ENCODE measurements around the gene FAM117B.

FAM117B gene

GRCh38 chr2:202612145-202612544, 22.6 kb upstream of the FAM117B start:
- no peaks in the 10 kb centered on the region for H3K27me3 ChIP-seq (ENCODE audit: insufficient read depth, poor library complexity, severe bottlenecking)
- H3K27ac ChIP-seq (replicated peaks): no peak overlapping the region
- H3K4me3 ChIP-seq (replicated peaks; ENCODE audit: insufficient read depth, low read length): no peak overlapping the region
- no peak for DNase-seq (ENCODE audit: low read depth in 1 of 2, low spot score in 1 of 2)
- TF ChIP-seq CTCF (IDR thresholded peaks at IDR 0.05; ENCODE audit: insufficient read depth, low read length): no peak
- no peak for TF ChIP-seq POLR2AphosphoS5 (IDR thresholded peaks at IDR 0.05; ENCODE audit: low read depth)
- TF ChIP-seq GABPA (IDR thresholded peaks at IDR 0.05; ENCODE audit: low read depth): no peak
- no peak for TF ChIP-seq REST (IDR thresholded peaks at IDR 0.05; ENCODE audit: insufficient replicate concordance, low read depth)
- no peak for TF ChIP-seq SPI1 (IDR thresholded peaks at IDR 0.05; ENCODE audit: borderline replicate concordance, low read depth)

- TF ChIP-seq REST (IDR thresholded peaks at IDR 0.05; ENCODE audit: insufficient replicate concordance, low read depth): no peak
- TF ChIP-seq POLR2AphosphoS5 (IDR thresholded peaks at IDR 0.05; ENCODE audit: low read depth): no peak
- TF ChIP-seq CTCF (IDR thresholded peaks at IDR 0.05; ENCODE audit: insufficient read depth, low read length): no peak
- TF ChIP-seq GABPA (IDR thresholded peaks at IDR 0.05; ENCODE audit: low read depth): no peak
- TF ChIP-seq SPI1 (IDR thresholded peaks at IDR 0.05; ENCODE audit: borderline replicate concordance, low read depth): no peak
- Histone ChIP-seq H3K27me3 (ENCODE audit: insufficient read depth, poor library complexity, severe bottlenecking) (no peaks in the 10 kb centered on the region), H3K4me3 (replicated peaks; ENCODE audit: insufficient read depth, low read length) (no peak overlapping the region), H3K27ac (replicated peaks) (no peak overlapping the region)
- DNase-seq (ENCODE audit: low read depth in 1 of 2, low spot score in 1 of 2): no peak
These were observed 21.3 kb upstream of the FAM117B start for GRCh38 chr2:202613479-202613878.

GRCh38 chr2:202624133-202624532, 10.6 kb upstream of the FAM117B start:
- Histone ChIP-seq H3K4me3 (replicated peaks; ENCODE audit: insufficient read depth, low read length) (no peak overlapping the region), H3K27ac (replicated peaks) (no peak overlapping the region), H3K27me3 (ENCODE audit: insufficient read depth, poor library complexity, severe bottlenecking) (no peaks in the 10 kb centered on the region)
- TF ChIP-seq SPI1 (IDR thresholded peaks at IDR 0.05; ENCODE audit: borderline replicate concordance, low read depth): peak; percentile 77; the same call in 1 of the 2 replicates
- TF ChIP-seq GABPA (IDR thresholded peaks at IDR 0.05; ENCODE audit: low read depth): no peak
- DNase-seq (ENCODE audit: low read depth in 1 of 2, low spot score in 1 of 2): no peak

- Histone ChIP-seq H3K27me3 (ENCODE audit: insufficient read depth, poor library complexity, severe bottlenecking) (no peaks in the 10 kb centered on the region), H3K4me3 (replicated peaks; ENCODE audit: insufficient read depth, low read length) (no peak overlapping the region), H3K27ac (replicated peaks) (no peak overlapping the region)
- no peak for DNase-seq (ENCODE audit: low read depth in 1 of 2, low spot score in 1 of 2)
- TF ChIP-seq CTCF (IDR thresholded peaks at IDR 0.05; ENCODE audit: insufficient read depth, low read length) (no peak), SPI1 (IDR thresholded peaks at IDR 0.05; ENCODE audit: borderline replicate concordance, low read depth) (no peak), POLR2AphosphoS5 (IDR thresholded peaks at IDR 0.05; ENCODE audit: low read depth) (no peak), REST (IDR thresholded peaks at IDR 0.05; ENCODE audit: insufficient replicate concordance, low read depth) (no peak), GABPA (IDR thresholded peaks at IDR 0.05; ENCODE audit: low read depth) (no peak)
These were observed 7.7 kb upstream of the FAM117B start for GRCh38 chr2:202627042-202627441.
